ENCODE data around the gene CRX.

Gene CRX

GRCh38 chr19:47790398-47790814 is 31.3 kb upstream of the CRX start:
- Histone ChIP-seq H3K36me3 (ENCODE audit: insufficient read depth, low read length) (no peaks in the 10 kb centered on the region; the same call in 1 of the 2 replicates), H3K9ac (ENCODE audit: low read depth, low read length) (no peak overlapping the region), H3K4me3 (ENCODE audit: low read depth in 1 of 2, low read length in 2 of 2) (no peak overlapping the region), H3K4me1 (ENCODE audit: insufficient read depth, low read length) (no peaks in the 10 kb centered on the region), H3K4me2 (ENCODE audit: insufficient read depth, low read length) (no peak overlapping the region), H3K27me3 (ENCODE audit: insufficient read depth, low read length, poor library complexity) (no peaks in the 10 kb centered on the region), H2AFZ (ENCODE audit: low read depth, low read length) (no peak overlapping the region), H3K79me2 (ENCODE audit: insufficient read depth, low read length) (no peaks in the 10 kb centered on the region), H4K20me1 (ENCODE audit: insufficient read depth, low read length) (no peaks in the 10 kb centered on the region), H3K9me3 (ENCODE audit: insufficient read depth, low read length, severe bottlenecking) (peaks cover 6% of the 10 kb centered on the region), H3K27ac (ENCODE audit: low read length) (no peak overlapping the region)
- TF ChIP-seq CTCF (IDR thresholded peaks at IDR 0.05; ENCODE audit: borderline replicate concordance, extremely low read depth, low read length, poor library complexity, severe bottlenecking) = peak; percentile 97
- TF ChIP-seq EZH2 (IDR thresholded peaks at IDR 0.05; ENCODE audit: borderline replicate concordance, low read depth, low read length, severe bottlenecking) = no peak
- DNase-seq (peak; percentile 81), ATAC-seq (ENCODE audit: insufficient read depth, low read depth) (peak; percentile 92)

GRCh38 chr19:47792616-47793015 is 29.1 kb upstream of the CRX start:
- Histone ChIP-seq H3K36me3 (ENCODE audit: insufficient read depth, low read length) (no peaks in the 10 kb centered on the region), H3K4me3 (ENCODE audit: low read depth in 1 of 2, low read length in 2 of 2) (no peak overlapping the region), H3K27me3 (ENCODE audit: insufficient read depth, low read length, poor library complexity) (no peaks in the 10 kb centered on the region), H2AFZ (ENCODE audit: low read depth, low read length) (no peak overlapping the region), H3K4me2 (ENCODE audit: insufficient read depth, low read length) (no peak overlapping the region), H4K20me1 (ENCODE audit: insufficient read depth, low read length) (no peaks in the 10 kb centered on the region), H3K79me2 (ENCODE audit: insufficient read depth, low read length) (no peaks in the 10 kb centered on the region), H3K9ac (ENCODE audit: low read depth, low read length) (no peak overlapping the region), H3K9me3 (ENCODE audit: insufficient read depth, low read length, severe bottlenecking) (peaks cover 6% of the 10 kb centered on the region), H3K4me1 (ENCODE audit: insufficient read depth, low read length) (no peaks in the 10 kb centered on the region), H3K27ac (ENCODE audit: low read length) (no peak overlapping the region)
- ATAC-seq (ENCODE audit: insufficient read depth, low read depth) (no peak), DNase-seq (no peak)
- TF ChIP-seq EZH2 (IDR thresholded peaks at IDR 0.05; ENCODE audit: borderline replicate concordance, low read depth, low read length, severe bottlenecking) = no peak

- TF ChIP-seq CTCF (IDR thresholded peaks at IDR 0.05; ENCODE audit: borderline replicate concordance, extremely low read depth, low read length, poor library complexity, severe bottlenecking) (peak; percentile 25), EZH2 (IDR thresholded peaks at IDR 0.05; ENCODE audit: borderline replicate concordance, low read depth, low read length, severe bottlenecking) (no peak)
- Histone ChIP-seq H4K20me1 (ENCODE audit: insufficient read depth, low read length) (no peaks in the 10 kb centered on the region), H2AFZ (ENCODE audit: low read depth, low read length) (no peak overlapping the region), H3K4me1 (ENCODE audit: insufficient read depth, low read length) (no peaks in the 10 kb centered on the region), H3K27ac (ENCODE audit: low read length) (no peak overlapping the region), H3K27me3 (ENCODE audit: insufficient read depth, low read length, poor library complexity) (peaks cover 3% of the 10 kb centered on the region), H3K36me3 (ENCODE audit: insufficient read depth, low read length) (no peaks in the 10 kb centered on the region), H3K4me3 (ENCODE audit: low read depth in 1 of 2, low read length in 2 of 2) (no peak overlapping the region), H3K4me2 (ENCODE audit: insufficient read depth, low read length) (no peak overlapping the region), H3K79me2 (ENCODE audit: insufficient read depth, low read length) (no peaks in the 10 kb centered on the region), H3K9ac (ENCODE audit: low read depth, low read length) (no peak overlapping the region), H3K9me3 (ENCODE audit: insufficient read depth, low read length, severe bottlenecking) (peaks cover 6% of the 10 kb centered on the region)
- ATAC-seq (ENCODE audit: insufficient read depth, low read depth) = no peak
- DNase-seq = no peak
These were observed 27.2 kb upstream of the CRX start for GRCh38 chr19:47794526-47794925.

- Histone ChIP-seq H3K27me3 (ENCODE audit: insufficient read depth, low read length, poor library complexity) (peaks cover 3% of the 10 kb centered on the region), H4K20me1 (ENCODE audit: insufficient read depth, low read length) (no peaks in the 10 kb centered on the region), H3K9ac (ENCODE audit: low read depth, low read length) (no peak overlapping the region), H3K27ac (ENCODE audit: low read length) (no peak overlapping the region), H3K4me2 (ENCODE audit: insufficient read depth, low read length) (no peak overlapping the region), H3K9me3 (ENCODE audit: insufficient read depth, low read length, severe bottlenecking) (peaks cover 10% of the 10 kb centered on the region), H3K4me1 (ENCODE audit: insufficient read depth, low read length) (no peaks in the 10 kb centered on the region), H2AFZ (ENCODE audit: low read depth, low read length) (no peak overlapping the region), H3K4me3 (ENCODE audit: low read depth in 1 of 2, low read length in 2 of 2) (no peak overlapping the region), H3K36me3 (ENCODE audit: insufficient read depth, low read length) (no peaks in the 10 kb centered on the region), H3K79me2 (ENCODE audit: insufficient read depth, low read length) (no peaks in the 10 kb centered on the region)
- TF ChIP-seq EZH2 (IDR thresholded peaks at IDR 0.05; ENCODE audit: borderline replicate concordance, low read depth, low read length, severe bottlenecking) (no peak), CTCF (IDR thresholded peaks at IDR 0.05; ENCODE audit: borderline replicate concordance, extremely low read depth, low read length, poor library complexity, severe bottlenecking) (no peak)
- no peak for ATAC-seq (ENCODE audit: insufficient read depth, low read depth)
- no peak for DNase-seq
These were observed 25.0 kb upstream of the CRX start for GRCh38 chr19:47796785-47797184.
